GM23248 (cell line): Measurements from ENCODE around the gene MYLK. TPM values are rescaled to one million over a fixed set of nuclear protein-coding genes. Genes with fewer than 3 reads are reported as not detected.

Experiments used
- DNase-seq: peaks from one replicate; pipeline ENCODE4 v3.0.0-alpha.2; 2015
- H2AFZ ChIP-seq: fragments of 200-600 bp; sonication (generic); 2 replicates; pipeline ENCODE4 v1.6.1; 2016; ENCODE audit warnings: antibody characterized with exemption
- H3F3A ChIP-seq: fragments of 200-600 bp; sonication (generic); 2 replicates; pipeline ENCODE4 v1.6.1; 2016; ENCODE audit warnings: mild to moderate bottlenecking, antibody characterized with exemption, mixed run types; ENCODE audit not compliant: insufficient read depth
- H3K27ac ChIP-seq: fragments of 200-600 bp; sonication (generic); 2 replicates; pipeline ENCODE4 v1.5.1; 2016; ENCODE audit warnings: mild to moderate bottlenecking
- H3K27me3 ChIP-seq: fragments of 200-600 bp; sonication (generic); replicated peaks from 2 replicates; pipeline ENCODE4 v1.6.1; 2016; ENCODE audit warnings: mild to moderate bottlenecking; ENCODE audit not compliant: insufficient read depth
- H3K36me3 ChIP-seq: fragments of 200-600 bp; sonication (generic); 2 replicates; pipeline ENCODE4 v1.6.1; 2016; ENCODE audit warnings: low read depth, mild to moderate bottlenecking
- H3K4me1 ChIP-seq: fragments of 200-600 bp; sonication (generic); 2 replicates; pipeline ENCODE4 v1.6.1; 2016; ENCODE audit warnings: mild to moderate bottlenecking; ENCODE audit not compliant: insufficient read depth
- H3K4me2 ChIP-seq: fragments of 200-600 bp; sonication (generic); one replicate; pipeline ENCODE4 v1.6.1; 2016; ENCODE audit warnings: mild to moderate bottlenecking; ENCODE audit not compliant: unreplicated experiment
- H3K4me3 ChIP-seq: fragments of 200-600 bp; sonication (generic); 2 replicates; pipeline ENCODE4 v1.5.1; 2016; ENCODE audit warnings: mild to moderate bottlenecking
- H3K79me2 ChIP-seq: fragments of 200-600 bp; sonication (generic); 2 replicates; pipeline ENCODE4 v1.6.1; 2016; ENCODE audit warnings: mild to moderate bottlenecking; ENCODE audit not compliant: insufficient read depth
- H3K9ac ChIP-seq: fragments of 200-600 bp; sonication (generic); 2 replicates; pipeline ENCODE4 v1.6.1; 2016; ENCODE audit warnings: mild to moderate bottlenecking
- H3K9me2 ChIP-seq: fragments of 200-600 bp; sonication (generic); 2 replicates; pipeline ENCODE4 v1.6.1; 2016; ENCODE audit warnings: mixed run types, mild to moderate bottlenecking, moderate library complexity; ENCODE audit not compliant: insufficient read depth
- H3K9me3 ChIP-seq: fragments of 200-600 bp; sonication (generic); one replicate; pipeline ENCODE4 v1.6.1; 2017; ENCODE audit warnings: low read depth
- H4K20me1 ChIP-seq: fragments of 200-600 bp; sonication (generic); 2 replicates; pipeline ENCODE4 v1.6.0; 2016; ENCODE audit not compliant: insufficient read depth
- EZH2 ChIP-seq: fragments of 200-600 bp; sonication (generic); IDR thresholded peaks from 2 replicates; pipeline ENCODE4 v1.6.1; 2018; ENCODE audit warnings: antibody characterized with exemption, mild to moderate bottlenecking; ENCODE audit not compliant: insufficient read depth, poor library complexity, severe bottlenecking
- EZH2phosphoT487 ChIP-seq: fragments of 200-600 bp; sonication (generic); IDR thresholded peaks from 2 replicates; pipeline ENCODE4 v1.6.1; 2018; ENCODE audit warnings: antibody characterized with exemption, moderate library complexity, mild to moderate bottlenecking, low read depth; ENCODE audit not compliant: insufficient read depth
- WGBS, 2 experiments: methylation state at CpG; one replicate each; pipeline ENCODE4 v1.1.6; 2015 to 2017; ENCODE audit warnings: low lambda C conversion rate in 2 of 2, low coverage in 1 of 2; ENCODE audit errors: missing lambda C conversion rate in 2 of 2; 5-methylcytosine and 5-hydroxymethylcytosine counted together
- in situ Hi-C: fragments of 300-500 bp; cut with MboI; formaldehyde crosslinking; loops from 2 replicates; pipeline ENCODE4 v1.15.0; 2020
- polyA plus RNA-seq: library from polyadenylated mRNA; unstranded; fragments of >200 nt; fragmentation: Nextera tagmentation; extraction: Ambion mirVana; gene quantifications from 2 replicates; pipeline ENCODE4 v1.2.1, GENCODE V29; 2016
- total RNA-seq: library from RNA; depleted of rRNA; stranded (reverse); fragments of >200 nt; shearing (Covaris generic); gene quantifications from 2 replicates; pipeline ENCODE4 v1.2.3, GENCODE V29; 2014

The MYLK gene
- total and polyA plus RNA-seq, 2 experiments from 2014 or later = 110 to 174 TPM

DNA sequence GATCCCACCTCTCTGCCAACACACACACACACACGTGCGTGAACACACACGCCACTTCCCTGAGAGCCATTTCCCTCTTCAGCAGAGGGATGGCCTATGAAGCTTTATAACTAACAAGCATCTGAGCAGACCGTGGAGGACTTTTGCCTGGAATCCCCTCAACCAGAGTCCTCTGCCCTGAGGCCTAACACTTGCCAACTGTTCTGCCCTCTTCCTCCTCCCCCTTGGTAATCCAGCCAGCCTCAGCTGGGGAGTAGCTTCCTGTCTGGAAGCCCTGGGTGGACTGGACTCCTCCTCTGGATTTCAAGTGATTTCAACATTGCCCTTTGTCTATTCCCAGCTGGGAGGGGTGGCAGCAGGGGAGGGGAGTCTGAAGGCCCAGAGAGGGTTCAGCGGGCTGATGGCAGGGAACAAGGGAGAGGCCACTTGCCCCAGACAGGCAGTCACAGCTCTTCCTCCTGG, 230.9 kb downstream of the MYLK start:
- H3F3A ChIP-seq = peaks cover 34% of the 10 kb centered on the region
- peaks cover 29% of the 10 kb centered on the region for H3K4me1 ChIP-seq
- DNase-seq = peak; percentile 90
- no peak overlapping the region for H3K4me3 ChIP-seq
- H3K36me3 ChIP-seq = peaks cover 33% of the 10 kb centered on the region; the same call in 1 of the 2 replicates
- H4K20me1 ChIP-seq = no peaks in the 10 kb centered on the region
- in situ Hi-C loops = no loop called here
- no peaks in the 10 kb centered on the region for H3K27me3 ChIP-seq
- H3K4me2 ChIP-seq = peak overlapping the region; percentile 36
- H3K9me2 ChIP-seq = no peaks in the 10 kb centered on the region
- no peaks in the 10 kb centered on the region for H3K79me2 ChIP-seq
- TF ChIP-seq EZH2phosphoT487 (no peak), EZH2 (no peak)
- peak overlapping the region; percentile 31; the same call in 1 of the 2 replicates for H2AFZ ChIP-seq
- H3K9ac ChIP-seq = peak overlapping the region; percentile 59
- WGBS, 2 experiments = 20 to 29% methylated on average over 5 of the region's 5 CpGs
- no peaks in the 10 kb centered on the region for H3K9me3 ChIP-seq
- H3K27ac ChIP-seq = peak overlapping the region; percentile 80

DNA sequence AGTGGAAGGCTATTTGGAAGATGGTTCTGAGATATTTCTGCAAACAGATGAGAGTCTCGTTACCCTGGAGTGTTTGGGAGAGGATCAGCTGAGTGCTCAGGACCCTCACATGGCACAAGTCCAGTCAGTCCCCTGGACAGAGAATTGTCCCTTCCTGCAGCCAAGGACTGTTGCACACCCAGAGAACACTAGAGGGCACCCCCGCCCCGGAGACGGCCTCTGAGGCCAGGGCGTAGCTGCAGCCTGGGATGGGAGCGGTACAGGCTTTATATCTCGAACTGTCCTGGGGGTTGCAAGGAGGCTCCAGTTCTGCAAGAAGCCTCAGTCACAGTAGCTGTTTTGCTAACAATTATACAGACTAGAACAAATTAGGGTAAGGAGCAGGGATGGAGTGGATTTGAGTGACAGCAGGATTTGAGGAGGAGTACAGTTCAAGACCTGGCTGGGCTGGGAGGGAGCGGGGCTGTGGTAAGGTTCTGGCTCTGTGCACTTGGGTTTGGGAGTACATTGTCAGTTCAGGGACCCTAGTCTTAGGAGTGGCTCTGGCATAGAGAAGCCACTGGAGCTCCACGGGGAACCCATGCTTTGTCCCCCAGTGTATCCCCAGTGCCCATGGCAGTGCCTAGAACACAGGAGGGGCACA, 231.7 kb downstream of the MYLK start:
- peak; percentile 88 for DNase-seq
- H3K4me2 ChIP-seq = no peak overlapping the region
- 22 to 26% methylated on average over 9 of the region's 9 CpGs for WGBS, 2 experiments
- no peaks in the 10 kb centered on the region for H3K9me2 ChIP-seq
- no peaks in the 10 kb centered on the region for H3K27me3 ChIP-seq
- H3K27ac ChIP-seq = peak overlapping the region; percentile 80
- TF ChIP-seq EZH2 = no peak
- TF ChIP-seq EZH2phosphoT487 = no peak
- no peaks in the 10 kb centered on the region for H4K20me1 ChIP-seq
- H3K36me3 ChIP-seq = peaks cover 37% of the 10 kb centered on the region; the same call in 1 of the 2 replicates
- no peaks in the 10 kb centered on the region for H3K9me3 ChIP-seq
- H3K4me1 ChIP-seq = peaks cover 21% of the 10 kb centered on the region
- peak overlapping the region; percentile 59 for H3K9ac ChIP-seq
- H3K79me2 ChIP-seq = no peaks in the 10 kb centered on the region
- in situ Hi-C loops = no loop called here
- H2AFZ ChIP-seq = no peak overlapping the region
- H3K4me3 ChIP-seq = no peak overlapping the region
- H3F3A ChIP-seq = peaks cover 32% of the 10 kb centered on the region

DNA sequence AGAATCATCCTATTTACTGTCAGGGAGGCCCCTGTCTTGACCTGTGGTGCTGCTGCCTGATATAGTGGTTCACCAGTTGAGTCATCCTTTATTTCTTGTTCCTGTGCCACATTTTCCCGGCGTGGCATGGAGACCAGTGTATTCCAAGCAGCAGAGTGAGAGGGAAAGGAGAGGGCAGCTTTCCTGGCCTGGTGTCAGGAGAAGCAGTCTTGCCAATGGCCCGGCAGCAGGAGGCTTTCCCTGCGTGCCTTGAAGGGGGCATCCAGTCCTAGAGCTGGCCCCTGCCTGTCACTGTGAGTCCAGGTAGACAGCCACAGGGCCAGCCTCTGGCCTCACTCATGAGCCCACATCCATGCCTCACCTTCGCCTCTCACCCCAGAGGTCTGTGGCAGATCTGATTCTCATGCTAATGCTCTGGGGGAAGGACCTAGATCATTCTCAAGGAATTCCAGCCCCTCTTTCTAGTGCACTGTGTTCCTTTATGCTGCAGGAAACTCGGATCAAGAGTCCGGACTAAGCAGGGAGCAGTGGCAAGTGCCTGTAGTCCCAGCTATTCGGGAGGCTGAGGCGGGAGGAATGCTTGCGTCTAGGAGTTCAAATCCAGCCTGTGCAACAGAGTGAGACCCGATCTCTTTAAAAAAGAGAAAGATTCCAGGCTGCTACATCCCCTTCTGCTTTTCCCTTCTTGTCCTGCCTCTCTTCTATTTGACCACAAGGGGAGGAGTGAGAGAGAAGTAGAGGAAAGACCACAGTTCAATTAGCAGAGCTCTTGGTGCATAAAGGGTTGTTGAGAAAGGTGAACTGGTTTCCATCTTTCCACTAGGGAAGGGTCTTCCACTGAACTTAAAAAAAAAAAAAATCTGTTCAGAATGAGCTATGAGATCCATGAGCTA, 232.4 kb downstream of the MYLK start:
- Histone ChIP-seq H2AFZ (no peak overlapping the region), H3K4me3 (no peak overlapping the region), H3K27me3 (no peaks in the 10 kb centered on the region), H3K4me2 (no peak overlapping the region), H4K20me1 (no peaks in the 10 kb centered on the region), H3K9ac (no peak overlapping the region), H3K79me2 (no peaks in the 10 kb centered on the region), H3F3A (peaks cover 32% of the 10 kb centered on the region), H3K9me2 (no peaks in the 10 kb centered on the region), H3K27ac (no peak overlapping the region), H3K4me1 (peaks cover 21% of the 10 kb centered on the region), H3K9me3 (no peaks in the 10 kb centered on the region), H3K36me3 (peaks cover 30% of the 10 kb centered on the region; the same call in 1 of the 2 replicates)
- WGBS, 2 experiments = 75 to 81% methylated on average over 11 of the region's 11 CpGs
- in situ Hi-C loops = no loop called here
- TF ChIP-seq EZH2phosphoT487 (no peak), EZH2 (no peak)
- DNase-seq = peak; percentile 40

DNA sequence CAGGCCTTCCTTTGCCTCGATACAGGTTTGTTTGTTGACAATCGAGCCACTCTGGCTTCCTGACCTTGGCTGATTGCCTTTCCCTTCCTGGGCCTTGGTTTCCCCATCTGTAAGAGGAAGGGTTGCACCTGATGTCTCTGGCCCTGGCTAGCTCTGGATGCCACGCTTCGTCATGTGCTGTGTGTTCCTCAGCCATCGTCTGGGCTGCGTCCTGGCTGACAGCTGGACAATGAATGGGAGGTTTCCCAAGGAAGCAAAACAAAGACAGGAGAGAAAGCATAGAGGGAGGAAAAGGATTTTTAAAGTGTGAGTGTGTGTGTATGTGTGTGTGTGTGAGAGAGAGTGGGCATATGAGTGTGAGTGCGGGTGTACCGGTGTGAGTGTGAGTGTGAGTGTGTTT, 234.0 kb downstream of the MYLK start:
- no peaks in the 10 kb centered on the region for H4K20me1 ChIP-seq
- WGBS, 2 experiments = 89 to 90% methylated on average over 8 of the region's 8 CpGs
- no peaks in the 10 kb centered on the region for H3K9me2 ChIP-seq
- no peak for DNase-seq
- H3F3A ChIP-seq = peaks cover 23% of the 10 kb centered on the region
- H3K27ac ChIP-seq = no peak overlapping the region
- H3K4me1 ChIP-seq = peaks cover 21% of the 10 kb centered on the region
- no peak overlapping the region for H3K4me2 ChIP-seq
- no peak overlapping the region for H3K9ac ChIP-seq
- no peaks in the 10 kb centered on the region for H3K79me2 ChIP-seq
- TF ChIP-seq EZH2phosphoT487 = no peak
- TF ChIP-seq EZH2 = no peak
- H2AFZ ChIP-seq = no peak overlapping the region
- no peaks in the 10 kb centered on the region for H3K27me3 ChIP-seq
- H3K4me3 ChIP-seq = no peak overlapping the region
- no peaks in the 10 kb centered on the region for H3K9me3 ChIP-seq
- peaks cover 33% of the 10 kb centered on the region for H3K36me3 ChIP-seq
- in situ Hi-C loops = no loop called here
